Loucy (cell line): ENCODE results near the gene ST3GAL5.

ENCODE experiments used
- H2AFZ ChIP-seq: fragments of 200-600 bp; sonication (generic); 2 replicates; pipeline ENCODE4 v1.6.0; 2016; ENCODE audit warnings: antibody characterized with exemption, mild to moderate bottlenecking, low read length, moderate library complexity
- H3F3A ChIP-seq: fragments of 200-600 bp; 2 replicates; pipeline ENCODE4 v1.6.0; 2016; ENCODE audit warnings: antibody characterized with exemption, low read depth, mild to moderate bottlenecking
- H3K27me3 ChIP-seq: fragments of 200-600 bp; sonication (generic); 2 replicates; pipeline ENCODE4 v1.6.1; 2014; ENCODE audit warnings: low read length, mild to moderate bottlenecking; ENCODE audit not compliant: insufficient read depth, poor library complexity, severe bottlenecking
- H3K36me3 ChIP-seq: fragments of 200-600 bp; sonication (generic); 2 replicates; pipeline ENCODE4 v1.6.1; 2016; ENCODE audit warnings: low read length; ENCODE audit not compliant: insufficient read depth
- H3K4me1 ChIP-seq: fragments of 200-600 bp; sonication (generic); 2 replicates; pipeline ENCODE4 v1.5.1; 2014; ENCODE audit warnings: low read length, mild to moderate bottlenecking; ENCODE audit not compliant: insufficient read depth, poor library complexity, severe bottlenecking
- H3K4me2 ChIP-seq: fragments of 200-600 bp; sonication (generic); 2 replicates; pipeline ENCODE4 v1.6.0; 2014; ENCODE audit warnings: antibody characterized with exemption, low read length, low read depth, mild to moderate bottlenecking; ENCODE audit not compliant: poor library complexity, severe bottlenecking
- H3K4me3 ChIP-seq: fragments of 200-600 bp; sonication (generic); 2 replicates; pipeline ENCODE4 v1.5.1; 2014; ENCODE audit warnings: low read length, mild to moderate bottlenecking, mixed read lengths; ENCODE audit not compliant: poor library complexity, severe bottlenecking
- H3K79me2 ChIP-seq: fragments of 200-600 bp; sonication (generic); 2 replicates; pipeline ENCODE4 v1.6.1; 2014; ENCODE audit warnings: low read length; ENCODE audit not compliant: insufficient read depth
- H3K9ac ChIP-seq: fragments of 200-600 bp; sonication (generic); 2 replicates; pipeline ENCODE4 v1.6.0; 2014; ENCODE audit warnings: mild to moderate bottlenecking, low read depth, low read length, moderate library complexity; ENCODE audit not compliant: poor library complexity, severe bottlenecking
- H3K9me2 ChIP-seq: fragments of 200-600 bp; sonication (generic); replicated peaks from 2 replicates; pipeline ENCODE4 v1.6.1; 2016; ENCODE audit warnings: low read depth, low read length, mixed read lengths
- H3K9me3 ChIP-seq: fragments of 200-600 bp; sonication (generic); 2 replicates; pipeline ENCODE4 v1.6.1; 2014; ENCODE audit warnings: mild to moderate bottlenecking, antibody characterized with exemption, low read length, low read depth; ENCODE audit not compliant: insufficient read depth
- H4K20me1 ChIP-seq: fragments of 200-600 bp; sonication (generic); 2 replicates; pipeline ENCODE4 v1.6.0; 2014; ENCODE audit warnings: antibody characterized with exemption, low read length, mild to moderate bottlenecking; ENCODE audit not compliant: insufficient read depth, poor library complexity, severe bottlenecking
- CTCF ChIP-seq: fragments of 200-600 bp; sonication (generic); conservative IDR thresholded peaks from 2 replicates; pipeline ENCODE4 v1.5.1; 2014; ENCODE audit warnings: mild to moderate bottlenecking, antibody characterized with exemption, low read length
- EZH2phosphoT487 ChIP-seq: fragments of 200-600 bp; IDR thresholded peaks from 2 replicates; pipeline ENCODE4 v1.6.1; 2018; ENCODE audit warnings: antibody characterized with exemption, mild to moderate bottlenecking, moderate library complexity, borderline replicate concordance

Gene ST3GAL5

GRCh38 chr2:85850451-85850850, 38.3 kb downstream of the ST3GAL5 start:
- Histone ChIP-seq H3K9me3 (no peaks in the 10 kb centered on the region), H3F3A (peaks cover 21% of the 10 kb centered on the region), H3K79me2 (peaks cover 13% of the 10 kb centered on the region; the same call in 1 of the 2 replicates), H2AFZ (no peak overlapping the region), H3K9ac (no peak overlapping the region), H3K36me3 (peaks cover 25% of the 10 kb centered on the region; the same call in 1 of the 2 replicates), H3K4me1 (peaks cover 43% of the 10 kb centered on the region), H3K4me2 (no peak overlapping the region), H4K20me1 (no peaks in the 10 kb centered on the region), H3K4me3 (no peak overlapping the region), H3K27me3 (no peaks in the 10 kb centered on the region), H3K9me2 (no peaks in the 10 kb centered on the region)
- TF ChIP-seq EZH2phosphoT487 (no peak), CTCF (no peak)

- Histone ChIP-seq H3K79me2 (peaks cover 12% of the 10 kb centered on the region; the same call in 1 of the 2 replicates), H3K36me3 (peaks cover 39% of the 10 kb centered on the region), H3K4me2 (no peak overlapping the region), H4K20me1 (no peaks in the 10 kb centered on the region), H3K4me1 (peaks cover 11% of the 10 kb centered on the region), H3K9me3 (0 out of 2 replicates have a peak, but pooled peaks cover 4% of the 10 kb centered on the region), H3K27me3 (no peaks in the 10 kb centered on the region), H3K9me2 (no peaks in the 10 kb centered on the region), H3K4me3 (no peak overlapping the region), H3K9ac (no peak overlapping the region), H2AFZ (no peak overlapping the region), H3F3A (peaks cover 2% of the 10 kb centered on the region; the same call in 1 of the 2 replicates)
- TF ChIP-seq EZH2phosphoT487 (no peak), CTCF (no peak)
Observed at GRCh38 chr2:85847051-85847588, 41.7 kb downstream of the ST3GAL5 start.

GRCh38 chr2:85846411-85846810, 42.4 kb downstream of the ST3GAL5 start:
- no peak overlapping the region for H2AFZ ChIP-seq
- TF ChIP-seq CTCF (no peak), EZH2phosphoT487 (no peak)
- peaks cover 44% of the 10 kb centered on the region for H3K36me3 ChIP-seq
- H3K79me2 ChIP-seq: peaks cover 5% of the 10 kb centered on the region; the same call in 1 of the 2 replicates
- H4K20me1 ChIP-seq: no peaks in the 10 kb centered on the region
- no peak overlapping the region for H3K4me3 ChIP-seq
- H3K9me2 ChIP-seq: no peaks in the 10 kb centered on the region
- no peaks in the 10 kb centered on the region for H3F3A ChIP-seq
- H3K4me1 ChIP-seq: peaks cover 4% of the 10 kb centered on the region
- H3K27me3 ChIP-seq: no peaks in the 10 kb centered on the region
- 0 out of 2 replicates have a peak, but pooled peaks cover 4% of the 10 kb centered on the region for H3K9me3 ChIP-seq
- H3K9ac ChIP-seq: no peak overlapping the region
- H3K4me2 ChIP-seq: no peak overlapping the region
